CD4-positive, CD25-positive, alpha-beta regulatory T cell (primary cell): ENCODE results near the gene TCP11X2. TPM values are rescaled to one million over a fixed set of nuclear protein-coding genes. Genes with fewer than 3 reads are reported as not detected.
"Not testable (repeated sequence)": the region's sequence is repeated elsewhere in the genome, so short reads cannot be mapped to it uniquely, and the experiment has no call there.

Source experiments
- ATAC-seq, 2 donors: fragments of 150-1000 bp; cut with Tn5 transposase; one replicate each; pipeline ENCODE4 v1.10.0; 2021; ENCODE audit warnings: low read depth in 2 of 2, moderate number of reproducible peaks in 2 of 2, moderate library complexity in 1 of 2
- DNase-seq, 3 donors: peaks; one replicate each; pipeline versions ENCODE4 v3.0.0 to v3.0.0-alpha.2; 2012 to 2022; ENCODE audit warnings: mixed read lengths in 1 of 3
- H3K27ac ChIP-seq: one replicate; pipeline ENCODE4 v1.7.0; 2013; ENCODE audit warnings: mild to moderate bottlenecking, low read length; ENCODE audit not compliant: insufficient read depth, poor library complexity, severe bottlenecking
- H3K27me3 ChIP-seq: one replicate; pipeline ENCODE4 v1.7.0; 2013; ENCODE audit warnings: low read length; ENCODE audit not compliant: control insufficient read depth, insufficient read depth
- H3K36me3 ChIP-seq: one replicate; pipeline ENCODE4 v1.7.0; 2013; ENCODE audit warnings: mild to moderate bottlenecking, low read length, moderate library complexity; ENCODE audit not compliant: control insufficient read depth, insufficient read depth
- H3K4me1 ChIP-seq: 2 replicates; pipeline ENCODE4 v1.7.0; 2013; ENCODE audit warnings: mild to moderate bottlenecking, low read length; ENCODE audit not compliant: insufficient read depth, control insufficient read depth, poor library complexity, severe bottlenecking
- H3K4me3 ChIP-seq: one replicate; pipeline ENCODE4 v1.7.0; 2013; ENCODE audit warnings: low read depth, mild to moderate bottlenecking, low read length, moderate library complexity
- H3K9me3 ChIP-seq, 2 experiments: 1 replicate in 1 of 2; 2 replicates in 1 of 2; pipeline ENCODE4 v1.7.0; 2013; ENCODE audit warnings: low read length in 2 of 2, mild to moderate bottlenecking in 1 of 2, moderate library complexity in 1 of 2; ENCODE audit not compliant: control insufficient read depth in 2 of 2
- H3K27ac Mint-ChIP-seq, 3 donors: one replicate each; pipeline ENCODE4 v1.8.0; 2020 to 2022; ENCODE audit warnings: mild to moderate bottlenecking in 3 of 3, mixed read lengths in 3 of 3, moderate library complexity in 2 of 3
- H3K27me3 Mint-ChIP-seq: one replicate; pipeline ENCODE4 v1.8.0; 2022; ENCODE audit warnings: mild to moderate bottlenecking, mixed read lengths
- H3K36me3 Mint-ChIP-seq: one replicate; pipeline ENCODE4 v1.8.0; 2020; ENCODE audit warnings: mixed read lengths
- H3K4me1 Mint-ChIP-seq, 4 donors: one replicate each; pipeline ENCODE4 v1.8.0; 2020 to 2022; ENCODE audit warnings: mixed read lengths in 4 of 4, mild to moderate bottlenecking in 1 of 4
- H3K4me3 Mint-ChIP-seq, 4 donors: one replicate each; pipeline ENCODE4 v1.8.0; 2020 to 2022; ENCODE audit warnings: mild to moderate bottlenecking in 4 of 4, mixed read lengths in 4 of 4, moderate library complexity in 3 of 4
- H3K9me3 Mint-ChIP-seq, 7 donors: one replicate each; pipeline ENCODE4 v1.8.0; 2020 to 2022; ENCODE audit warnings: mixed read lengths in 7 of 7, mild to moderate bottlenecking in 3 of 7, moderate library complexity in 2 of 7
- polyA plus RNA-seq, 4 donors: library from polyadenylated mRNA; unstranded; fragments of 300-500 nt; fragmentation: Illumina TruSeq; gene quantifications; one replicate each; pipeline ENCODE4 v1.2.3, GENCODE V29; 2021
- total RNA-seq: library from RNA; stranded (reverse); gene quantifications from one replicate; pipeline ENCODE4 v1.2.3, GENCODE V29; 2022

Gene TCP11X2
- total RNA-seq (not detected), polyA plus RNA-seq (not detected)

GRCh38 chrX:102471762-102472220, at the start of gene TCP11X2:
TCP11X2 (minus strand) TSS chrX:102471812.
- H3K36me3 ChIP-seq, H3K4me1 Mint-ChIP-seq, H3K4me3 ChIP-seq, ATAC-seq, H3K27me3 ChIP-seq, H3K4me3 Mint-ChIP-seq, H3K27ac Mint-ChIP-seq, DNase-seq, H3K27ac ChIP-seq, H3K36me3 Mint-ChIP-seq, H3K9me3 Mint-ChIP-seq, H3K4me1 ChIP-seq, H3K9me3 ChIP-seq, H3K27me3 Mint-ChIP-seq: not testable (repeated sequence)

- Mint-ChIP-seq H3K36me3 (no peaks in the 10 kb centered on the region), H3K9me3 (no peaks in the 10 kb centered on the region), H3K4me3 (no peak overlapping the region), H3K27me3 (peaks cover 26% of the 10 kb centered on the region), H3K27ac (no peak overlapping the region), H3K4me1 (peaks cover 0 to 6% (median 3%) of the 10 kb centered on the region in 4 donors)
- H3K4me3 ChIP-seq, result no peak overlapping the region
- ATAC-seq, result no peak
- peaks cover 6% of the 10 kb centered on the region for H3K4me1 ChIP-seq
- H3K27me3 ChIP-seq, result peaks cover 3% of the 10 kb centered on the region
- H3K36me3 ChIP-seq, result no peaks in the 10 kb centered on the region
- H3K27ac ChIP-seq, result no peak overlapping the region
- H3K9me3 ChIP-seq, result no peaks in the 10 kb centered on the region
- DNase-seq, result peak in 1 of 3 donors; percentile 8
Measured at GRCh38 chrX:102517326-102517725, 45.7 kb upstream of the TCP11X2 start.

- H3K27ac Mint-ChIP-seq, result no peak within 1 kb of the TSS
- peaks cover 0 to 6% (median 3%) of the 10 kb centered on the region in 4 donors for H3K4me1 Mint-ChIP-seq
- Histone ChIP-seq H3K4me1 (peaks cover 6% of the 10 kb centered on the region), H3K27ac (no peak within 1 kb of the TSS), H3K27me3 (peaks cover 7% of the 10 kb centered on the region), H3K9me3 (no peaks in the 10 kb centered on the region), H3K4me3 (no peak within 1 kb of the TSS), H3K36me3 (no peaks in the 10 kb centered on the region)
- no peaks in the 10 kb centered on the region for H3K36me3 Mint-ChIP-seq
- peaks cover 26% of the 10 kb centered on the region for H3K27me3 Mint-ChIP-seq
- no peaks in the 10 kb centered on the region for H3K9me3 Mint-ChIP-seq
- ATAC-seq (peak; percentile 53 to 69), DNase-seq (peak; percentile 9 to 35 (median 19))
- H3K4me3 Mint-ChIP-seq, result peak within 1 kb of the TSS in 3 of 4 donors; percentile 43 to 80 (median 74)
Measured at GRCh38 chrX:102515975-102516941, 44.6 kb upstream of the TCP11X2 start, which contains the start of gene TMSB15A. TMSB15A (minus strand) TSS chrX:102516739.

- Mint-ChIP-seq H3K9me3 (no peaks in the 10 kb centered on the region), H3K36me3 (no peaks in the 10 kb centered on the region), H3K27ac (no peak overlapping the region), H3K27me3 (peaks cover 31% of the 10 kb centered on the region), H3K4me1 (peaks cover 0 to 6% (median 3%) of the 10 kb centered on the region in 4 donors), H3K4me3 (no peak overlapping the region)
- Histone ChIP-seq H3K4me3 (no peak overlapping the region), H3K4me1 (peaks cover 6% of the 10 kb centered on the region), H3K9me3 (no peaks in the 10 kb centered on the region), H3K36me3 (no peaks in the 10 kb centered on the region), H3K27ac (no peak overlapping the region), H3K27me3 (peaks cover 9% of the 10 kb centered on the region)
- ATAC-seq (no peak), DNase-seq (no peak)
Measured at GRCh38 chrX:102514536-102514935, 42.9 kb upstream of the TCP11X2 start.

- Mint-ChIP-seq H3K27ac (no peak overlapping the region), H3K36me3 (no peaks in the 10 kb centered on the region), H3K4me3 (no peak overlapping the region), H3K27me3 (no peaks in the 10 kb centered on the region), H3K4me1 (no peaks in the 10 kb centered on the region), H3K9me3 (peaks cover 0 to 6% (median 0%) of the 10 kb centered on the region in 7 donors)
- Histone ChIP-seq H3K4me1 (no peaks in the 10 kb centered on the region), H3K36me3 (no peaks in the 10 kb centered on the region), H3K27me3 (peaks cover 2% of the 10 kb centered on the region), H3K27ac (no peak overlapping the region), H3K9me3 (peaks cover 0 to 4% of the 10 kb centered on the region in 2 experiments), H3K4me3 (no peak overlapping the region)
- ATAC-seq (no peak), DNase-seq (no peak)
Measured at GRCh38 chrX:102498732-102499131, 27.1 kb upstream of the TCP11X2 start.

- Histone ChIP-seq H3K27me3 (peaks cover 2% of the 10 kb centered on the region), H3K9me3 (no peaks in the 10 kb centered on the region), H3K4me1 (no peaks in the 10 kb centered on the region), H3K4me3 (no peak overlapping the region), H3K36me3 (no peaks in the 10 kb centered on the region), H3K27ac (no peak overlapping the region)
- Mint-ChIP-seq H3K4me1 (no peaks in the 10 kb centered on the region), H3K9me3 (no peaks in the 10 kb centered on the region), H3K36me3 (no peaks in the 10 kb centered on the region), H3K27ac (no peak overlapping the region), H3K27me3 (peaks cover 4% of the 10 kb centered on the region), H3K4me3 (no peak overlapping the region)
- DNase-seq (no peak), ATAC-seq (no peak)
Measured at GRCh38 chrX:102491766-102492165, 20.2 kb upstream of the TCP11X2 start.

GRCh38 chrX:102478765-102479164, 7.2 kb upstream of the TCP11X2 start:
- ATAC-seq, H3K36me3 ChIP-seq, H3K4me1 ChIP-seq, H3K4me3 ChIP-seq, H3K9me3 ChIP-seq, H3K27ac ChIP-seq, H3K9me3 Mint-ChIP-seq, DNase-seq, H3K36me3 Mint-ChIP-seq, H3K27ac Mint-ChIP-seq, H3K4me3 Mint-ChIP-seq, H3K4me1 Mint-ChIP-seq, H3K27me3 Mint-ChIP-seq, H3K27me3 ChIP-seq: not testable (repeated sequence)
